Measurements from ENCODE around the gene SLC1A1.

GRCh38 chr9:4515958-4516375, 25.7 kb downstream of the SLC1A1 start:
- TF ChIP-seq POLR2A (IDR thresholded peaks at IDR 0.05; ENCODE audit: low read depth, low read length) (no peak), POLR2AphosphoS5 (IDR thresholded peaks at IDR 0.05; ENCODE audit: low read depth, low read length) (no peak), TAF1 (IDR thresholded peaks at IDR 0.05; ENCODE audit: borderline replicate concordance, low read depth, low read length) (no peak)
